D341Med (cell line): Measurements from ENCODE around the gene IFNGR1.
"Not testable (repeated sequence)": the region's sequence is repeated elsewhere in the genome, so short reads cannot be mapped to it uniquely, and the experiment has no call there.

Source experiments
- DNase-seq: peaks from one replicate; pipeline ENCODE4 v3.0.0; 2012; ENCODE audit warnings: low spot score

The IFNGR1 gene

GRCh38 chr6:137236581-137237355 is 17.6 kb upstream of the IFNGR1 start:
- no peak for DNase-seq

- no peak for DNase-seq
Observed at GRCh38 chr6:137235686-137236085, 16.5 kb upstream of the IFNGR1 start.

GRCh38 chr6:137233911-137234863 is 15.0 kb upstream of the IFNGR1 start:
- no peak for DNase-seq

- no peak for DNase-seq
Observed at GRCh38 chr6:137231895-137232294, 12.7 kb upstream of the IFNGR1 start.

- no peak for DNase-seq
Observed at GRCh38 chr6:137230956-137231555, 11.9 kb upstream of the IFNGR1 start.

GRCh38 chr6:137230547-137230946 is 11.4 kb upstream of the IFNGR1 start:
- DNase-seq: no peak

GRCh38 chr6:137229075-137229759 is 10.0 kb upstream of the IFNGR1 start:
- no peak for DNase-seq

GRCh38 chr6:137227871-137228302 is 8.7 kb upstream of the IFNGR1 start:
- no peak for DNase-seq

- no peak for DNase-seq
Observed at GRCh38 chr6:137226697-137227096, 7.5 kb upstream of the IFNGR1 start.

GRCh38 chr6:137224799-137225198 is 5.6 kb upstream of the IFNGR1 start:
- DNase-seq: no peak

- DNase-seq: no peak
Observed at GRCh38 chr6:137223370-137224131, 4.4 kb upstream of the IFNGR1 start.

GRCh38 chr6:137222381-137222780 is 3.2 kb upstream of the IFNGR1 start:
- no peak for DNase-seq

GRCh38 chr6:137219664-137220252 is 573 bp upstream of the IFNGR1 start:
- no peak for DNase-seq

GRCh38 chr6:137218473-137218916 is 690 bp downstream of the IFNGR1 start:
- DNase-seq: peak; percentile 41

GRCh38 chr6:137217801-137218472 is 1.2 kb downstream of the IFNGR1 start:
- DNase-seq: no peak

GRCh38 chr6:137216875-137217553 is 2.2 kb downstream of the IFNGR1 start:
- DNase-seq: no peak

- no peak for DNase-seq
Observed at GRCh38 chr6:137216106-137216505, 3.1 kb downstream of the IFNGR1 start.

- DNase-seq: not testable (repeated sequence)
Observed at GRCh38 chr6:137215630-137216029, 3.6 kb downstream of the IFNGR1 start.

GRCh38 chr6:137214931-137215330 is 4.3 kb downstream of the IFNGR1 start:
- no peak for DNase-seq

- DNase-seq: no peak
Observed at GRCh38 chr6:137213813-137214212, 5.4 kb downstream of the IFNGR1 start.
